HG03066 (cell line): ENCODE data around the gene TNFRSF19.
"Not testable (repeated sequence)": the region's sequence is repeated elsewhere in the genome, so short reads cannot be mapped to it uniquely, and the experiment has no call there.

ENCODE experiments used
- ATAC-seq: cut with Tn5 transposase; IDR thresholded peaks from one replicate; pipeline ENCODE4 v1.9.1; 2021; ENCODE audit warnings: low read depth; ENCODE audit not compliant: unreplicated experiment

TNFRSF19 gene

DNA sequence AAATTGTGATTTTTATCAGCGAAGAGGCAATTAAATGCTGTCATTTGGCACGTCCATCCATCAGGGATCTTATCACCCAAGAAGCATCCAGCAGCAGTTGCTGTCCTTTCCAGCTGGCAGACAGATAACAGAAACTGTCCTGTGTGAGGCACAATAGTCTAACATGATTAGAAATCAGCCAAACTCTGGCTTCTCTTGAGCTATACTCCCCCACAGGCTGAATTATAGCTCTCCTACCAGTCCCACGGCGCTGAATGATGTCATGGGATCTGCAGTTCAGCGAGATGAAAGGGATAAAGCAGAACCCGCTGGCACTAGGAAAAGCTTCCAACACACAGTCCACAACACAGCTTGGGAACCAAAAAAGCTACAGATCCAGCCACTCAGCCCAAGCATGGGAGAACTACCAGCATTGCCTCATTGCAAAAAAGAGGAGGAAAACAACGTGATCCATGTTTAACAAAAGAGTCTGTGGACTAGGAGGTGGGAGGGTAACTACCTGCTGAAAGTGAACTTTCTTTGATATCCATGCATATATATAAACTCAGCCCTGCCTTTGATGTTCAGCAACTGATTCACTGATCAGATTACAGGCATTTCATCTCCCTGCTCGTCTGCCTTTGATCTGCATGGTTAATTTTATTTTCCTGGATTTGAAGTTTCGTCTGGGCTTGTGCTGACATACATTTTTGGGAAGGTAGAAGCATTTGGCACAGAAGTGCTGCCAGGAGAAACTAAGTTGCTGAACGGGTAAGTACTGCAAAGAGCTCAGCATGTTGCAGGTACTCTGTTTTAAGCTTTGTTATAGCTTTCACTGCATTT is at the start of gene TNFRSF19:
Gene TNFRSF19 (plus strand): TSS at position 314 of the 822 bp plus-strand sequence. CDS start 19,772 bp downstream, outside the sequence.
- ATAC-seq = no peak

DNA sequence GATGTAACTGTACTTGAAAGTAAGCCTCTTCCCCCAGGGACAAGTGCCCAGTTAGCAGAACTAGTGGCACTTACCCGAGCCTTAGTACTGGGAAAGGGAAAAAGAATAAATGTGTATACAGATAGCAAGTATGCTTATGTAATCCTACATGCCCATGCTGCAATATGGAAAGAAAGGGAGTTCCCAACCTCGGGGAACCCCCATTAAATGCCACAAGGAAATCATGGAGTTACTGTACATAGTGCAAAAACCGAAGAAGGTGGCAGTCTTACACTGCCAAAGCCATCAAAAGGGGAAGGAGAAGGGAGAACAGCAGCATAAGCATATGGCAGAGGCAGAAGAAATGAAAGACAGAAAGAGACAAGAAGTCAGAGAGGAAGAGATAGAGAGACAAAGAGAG is 40.3 kb upstream of the TNFRSF19 start:
- not testable (repeated sequence) for ATAC-seq

GRCh38 chr13:23531446-23531845 is 38.8 kb upstream of the TNFRSF19 start:
- ATAC-seq = no peak

DNA sequence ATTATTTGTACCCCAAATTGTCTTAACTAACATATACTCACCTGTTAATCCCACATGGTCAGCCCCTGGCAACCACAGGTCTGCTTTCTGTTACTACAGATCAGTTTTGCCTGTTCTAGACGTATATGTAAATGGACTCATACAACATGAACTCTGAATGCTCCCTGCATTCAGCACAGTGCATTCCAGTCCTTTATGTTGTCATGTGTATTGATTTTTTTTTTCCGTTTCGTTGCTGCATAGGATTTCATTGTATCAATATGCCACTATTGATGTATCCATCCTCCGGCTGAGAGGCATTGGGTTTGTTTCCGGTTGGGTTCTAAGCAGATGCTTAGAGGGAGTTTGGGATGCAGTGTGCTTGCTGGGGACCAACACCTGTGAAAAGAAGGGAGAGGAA is 36.1 kb upstream of the TNFRSF19 start:
- no peak for ATAC-seq

DNA sequence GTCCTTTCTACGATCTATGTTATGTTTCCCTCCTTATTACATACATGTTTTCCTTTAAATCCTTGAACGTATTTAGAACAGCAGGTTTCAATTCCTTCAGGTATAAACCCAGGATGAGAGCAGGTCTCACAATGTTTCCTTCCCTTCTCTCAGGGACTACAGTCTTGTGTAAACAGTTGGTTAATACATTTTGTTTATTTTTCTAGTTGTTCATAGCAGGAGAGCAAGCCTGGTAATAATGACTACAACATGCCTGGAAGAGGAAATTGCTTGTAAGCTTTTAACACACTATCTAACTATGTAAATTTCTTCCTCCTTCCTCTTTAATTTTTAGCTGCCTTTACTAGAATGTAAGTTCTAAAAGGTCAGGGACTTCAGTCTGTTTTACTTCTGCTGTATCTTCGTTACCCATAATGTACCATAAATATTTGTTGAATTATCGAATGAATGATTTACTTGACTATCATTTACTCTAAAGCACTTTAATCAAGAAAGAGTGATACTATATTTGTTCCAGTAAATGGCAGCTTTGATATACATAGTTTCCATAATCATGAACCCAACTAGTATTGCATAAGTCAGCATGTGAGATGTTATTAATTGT is 28.9 kb upstream of the TNFRSF19 start:
- no peak for ATAC-seq

DNA sequence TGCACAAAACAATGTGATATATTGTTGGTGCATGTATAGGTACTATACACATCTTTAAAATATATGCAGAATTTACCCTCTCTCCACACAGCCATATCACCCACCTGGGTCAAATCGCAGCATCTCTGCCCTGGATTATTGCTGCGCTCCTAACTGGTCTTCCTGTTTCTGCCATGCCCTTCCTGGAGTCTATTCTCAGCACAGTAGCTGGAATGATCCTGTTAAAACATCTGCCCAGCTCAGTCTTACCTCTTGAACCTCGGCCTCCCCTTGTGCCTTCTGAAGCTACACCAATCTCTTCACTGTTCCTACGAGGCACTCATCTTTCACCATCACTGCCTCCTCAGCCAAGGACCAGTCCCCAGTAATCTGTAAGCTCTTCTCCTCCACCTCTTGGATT is 25.5 kb upstream of the TNFRSF19 start:
- ATAC-seq = no peak

GRCh38 chr13:23547000-23547590 is 23.1 kb upstream of the TNFRSF19 start:
- ATAC-seq = no peak

DNA sequence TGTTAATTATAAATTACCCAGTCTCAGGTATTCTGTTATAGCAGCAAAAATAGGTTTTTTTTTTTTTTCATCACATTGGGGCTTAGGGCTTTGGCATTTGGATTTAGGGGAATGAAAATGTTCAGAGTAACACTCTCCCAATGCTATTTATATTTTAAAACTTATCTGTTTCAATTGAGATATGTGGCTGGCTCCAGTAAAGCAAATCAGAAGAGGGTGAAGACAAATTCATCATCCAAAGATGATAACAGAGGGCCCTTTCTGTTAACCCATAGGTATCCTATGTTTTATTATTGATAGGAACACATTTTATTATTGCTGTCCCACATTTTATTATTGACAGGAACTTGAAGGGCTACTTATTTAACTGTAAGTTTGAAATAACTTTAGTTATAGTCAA is 20.5 kb upstream of the TNFRSF19 start:
- ATAC-seq = no peak

DNA sequence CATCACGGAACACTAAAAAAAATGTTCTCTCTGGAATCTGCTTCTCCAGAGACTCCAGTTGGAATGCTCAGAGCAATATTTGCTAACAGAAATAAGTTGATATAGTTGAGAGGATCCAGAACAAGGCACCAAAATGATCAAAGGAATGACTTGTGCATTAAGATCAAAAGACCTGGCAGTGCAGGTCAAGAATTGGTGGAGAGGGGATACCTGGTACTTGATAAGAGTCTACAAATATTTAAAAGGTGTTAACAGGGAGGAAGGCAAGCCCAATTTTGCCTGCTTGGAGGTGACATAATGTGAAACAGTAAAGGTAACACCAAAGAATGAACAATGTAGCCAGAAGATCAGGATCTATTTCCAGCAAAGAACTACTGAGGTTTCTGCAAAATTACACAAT is 20.0 kb upstream of the TNFRSF19 start:
- ATAC-seq = no peak

- no peak for ATAC-seq
These were observed 18.8 kb upstream of the TNFRSF19 start for GRCh38 chr13:23551213-23552008.

GRCh38 chr13:23552171-23552570 is 18.0 kb upstream of the TNFRSF19 start:
- no peak for ATAC-seq

- ATAC-seq = no peak
These were observed 17.6 kb upstream of the TNFRSF19 start for GRCh38 chr13:23552661-23553060.

DNA sequence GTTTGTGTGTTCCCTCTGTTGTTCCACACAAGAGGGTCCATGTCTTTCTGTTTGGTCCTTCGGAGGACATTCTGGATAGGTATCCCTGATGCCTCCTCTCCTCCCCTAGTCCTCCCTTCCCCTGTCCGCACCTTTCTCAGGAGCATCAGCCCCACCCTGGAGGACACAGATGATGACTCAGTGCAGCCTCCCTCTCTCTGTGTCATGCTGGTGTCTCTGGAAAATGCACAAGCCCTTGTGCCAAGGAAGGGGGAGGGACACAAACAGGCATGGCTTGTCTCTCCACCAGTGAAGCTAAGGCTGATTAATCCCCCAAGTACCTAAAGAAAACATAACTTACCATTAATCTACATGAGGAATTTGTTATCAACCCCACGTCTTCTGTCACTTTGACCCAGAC is 16.2 kb upstream of the TNFRSF19 start:
- ATAC-seq = no peak

DNA sequence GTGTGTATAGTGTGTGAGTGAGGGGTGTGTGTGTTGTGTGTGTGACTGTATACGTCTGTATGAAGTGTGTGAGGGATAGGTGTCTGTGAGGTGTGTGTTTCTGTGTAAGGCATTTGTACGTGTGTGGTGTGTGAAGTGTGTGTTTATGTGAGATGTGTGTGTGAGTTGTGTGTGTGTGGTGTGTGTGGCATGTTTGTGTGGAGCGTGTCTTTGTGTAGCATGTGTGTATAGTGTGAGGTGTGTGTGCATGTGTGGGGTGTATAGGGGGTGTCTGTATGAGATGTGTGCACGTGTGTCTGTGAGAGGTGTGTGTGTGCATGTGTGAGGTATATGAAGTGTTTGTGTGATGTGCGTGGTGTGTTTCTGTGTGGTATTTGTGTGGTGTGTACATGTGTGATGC is 13.2 kb upstream of the TNFRSF19 start:
- no peak for ATAC-seq

- ATAC-seq = no peak
These were observed 12.5 kb upstream of the TNFRSF19 start for GRCh38 chr13:23557733-23558132.

DNA sequence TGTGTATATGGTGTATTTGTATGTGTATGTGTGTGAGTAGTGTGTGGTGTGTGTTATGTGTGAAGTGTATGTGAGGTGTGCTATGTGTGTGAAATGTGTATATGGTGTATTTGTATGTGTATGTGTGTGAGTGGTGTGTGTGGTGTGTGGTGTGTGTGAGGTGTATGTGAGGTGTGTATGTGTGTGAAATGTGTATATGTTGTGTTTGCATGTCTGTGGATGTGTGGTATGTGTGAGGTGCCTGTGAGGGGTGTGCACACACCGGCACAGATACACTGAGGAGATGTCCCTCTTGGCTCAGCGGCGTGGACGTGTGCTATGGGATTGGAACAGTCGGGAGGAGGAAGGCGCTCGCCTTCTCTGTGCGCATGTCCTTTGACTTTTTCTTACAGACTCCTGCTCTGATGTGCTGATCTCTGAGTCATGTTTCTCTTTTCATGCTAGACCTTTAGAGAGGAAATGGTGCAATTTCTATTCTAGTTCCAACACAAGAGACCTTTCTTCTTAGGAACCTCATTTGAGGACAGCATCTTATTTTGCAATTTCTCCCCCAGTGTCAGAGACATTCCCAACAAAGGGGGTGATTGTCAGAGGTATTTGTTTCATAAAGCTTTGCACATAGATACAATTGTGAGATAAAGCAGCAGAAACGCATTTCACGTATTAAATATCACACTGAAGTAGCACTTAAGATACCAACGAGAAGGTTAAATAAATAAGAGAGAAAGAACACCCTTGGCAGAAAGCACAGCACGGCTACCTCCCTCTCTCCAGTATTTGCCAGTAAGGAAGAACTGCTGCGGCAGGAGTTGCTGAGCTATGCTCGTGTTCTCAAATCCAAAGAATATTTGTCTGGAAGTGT is 11.3 kb upstream of the TNFRSF19 start:
- ATAC-seq = no peak

DNA sequence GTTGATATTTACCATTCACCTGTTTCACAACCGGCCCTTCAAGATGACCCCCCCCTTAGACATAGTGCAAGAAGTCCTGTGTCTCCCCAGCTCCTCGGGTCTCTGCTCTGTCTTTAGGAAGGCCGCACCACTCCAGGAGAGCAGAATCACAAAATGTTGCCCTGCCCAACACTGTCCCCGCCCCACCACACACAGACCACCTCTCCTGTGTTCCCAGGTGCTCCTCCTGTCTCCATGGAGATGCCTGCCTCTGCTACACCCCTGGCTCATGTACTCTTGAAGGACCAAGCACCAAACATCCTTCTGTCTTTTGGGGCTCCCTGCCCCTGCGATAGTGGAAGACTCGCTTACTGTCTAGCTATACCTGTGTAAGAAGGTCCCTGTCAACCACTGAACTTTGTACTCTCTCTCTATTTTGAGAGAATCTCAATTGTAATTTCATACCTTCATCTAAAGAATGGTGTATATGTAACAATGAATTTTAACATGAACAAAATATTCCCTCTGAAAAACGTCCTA is 9.6 kb upstream of the TNFRSF19 start:
- peak; percentile 3 for ATAC-seq

DNA sequence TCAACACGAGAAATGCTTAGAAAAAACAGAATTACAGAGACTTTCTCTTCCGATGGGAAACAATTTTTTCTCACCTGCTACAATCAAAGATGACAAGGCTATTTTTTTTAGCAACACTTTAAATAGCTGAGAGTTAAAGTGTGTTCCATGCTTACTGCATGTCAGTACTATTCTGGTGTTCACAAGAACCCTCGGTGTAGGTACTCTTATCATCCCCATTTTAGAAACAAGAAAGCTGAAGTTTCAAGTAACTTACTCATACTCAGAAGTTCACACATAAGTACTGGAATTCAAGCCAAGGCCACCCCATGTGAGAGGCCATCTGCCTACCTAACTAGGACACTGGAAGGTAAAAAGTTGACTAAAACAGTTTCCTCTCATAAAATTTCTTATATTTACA is 9.0 kb upstream of the TNFRSF19 start:
- peak; percentile 83 for ATAC-seq

GRCh38 chr13:23563085-23563845 is 6.9 kb upstream of the TNFRSF19 start:
- no peak for ATAC-seq
